PC-3 (cell line): Measurements from ENCODE around the gene TTC27. TPM values are rescaled to one million over a fixed set of nuclear protein-coding genes. Genes with fewer than 3 reads are reported as not detected.
A peak's percentile ranks its signal among the peaks of the same experiment; 100 is the strongest.
"Not testable (repeated sequence)": the region's sequence is repeated elsewhere in the genome, so short reads cannot be mapped to it uniquely, and the experiment has no call there.

ENCODE experiments used
- ATAC-seq: fragments of 200-7000 bp; cut with Tn5 transposase; 2 replicates; pipeline ENCODE4 v1.9.1; 2020; ENCODE audit warnings: mild to moderate bottlenecking, moderate library complexity
- BruUV-seq: library from RNA; stranded (reverse); fragments of 400-500 nt; replicated peaks from 2 replicates; lab custom pipeline; 2021; lab: Mats Ljungman, UMichigan
- CTCF ChIA-PET: fragments of 300-600 bp; sonication (Branson Sonifier 250); formaldehyde crosslinking; loops from one replicate; lab custom pipeline; 2022; ENCODE audit warnings: antibody characterized with exemption; lab: Charles Lee
- POLR2A ChIA-PET: fragments of 300-600 bp; sonication (Branson Sonifier 250); formaldehyde crosslinking; loops from one replicate; lab custom pipeline; 2022; ENCODE audit warnings: antibody characterized with exemption; ENCODE audit not compliant: unreplicated experiment; lab: Charles Lee
- DNase-seq: peaks from one replicate; pipeline ENCODE4 v3.0.0-alpha.2; 2015
- H2AFZ ChIP-seq: fragments of 300-600 bp; sonication (generic); 2 replicates; pipeline ENCODE4 v1.6.0; 2016; ENCODE audit warnings: antibody characterized with exemption, low read length
- H3F3A ChIP-seq: fragments of 300-600 bp; sonication (generic); one replicate; pipeline ENCODE4 v1.6.0; 2017; ENCODE audit warnings: antibody characterized with exemption, low read length, control low read depth, mild to moderate bottlenecking; ENCODE audit not compliant: unreplicated experiment
- H3K27ac ChIP-seq: fragments of 300-600 bp; sonication (generic); 2 replicates; pipeline ENCODE4 v1.5.1; 2016; ENCODE audit warnings: mild to moderate bottlenecking, low read length
- H3K27me3 ChIP-seq: fragments of 300-600 bp; sonication (generic); 2 replicates; pipeline ENCODE4 v1.6.1; 2016; ENCODE audit warnings: low read length, mixed read lengths
- H3K36me3 ChIP-seq: fragments of 300-600 bp; sonication (generic); 2 replicates; pipeline ENCODE4 v1.6.1; 2016; ENCODE audit warnings: low read depth, mixed run types, low read length, mixed read lengths
- H3K4me1 ChIP-seq: fragments of 300-600 bp; sonication (generic); 2 replicates; pipeline ENCODE4 v1.5.1; 2016; ENCODE audit warnings: low read length; ENCODE audit not compliant: insufficient read depth
- H3K4me2 ChIP-seq: fragments of 300-600 bp; sonication (generic); 2 replicates; pipeline ENCODE4 v1.6.0; 2016; ENCODE audit warnings: low read length
- H3K4me3 ChIP-seq: fragments of 300-600 bp; sonication (generic); 2 replicates; pipeline ENCODE4 v1.5.1; 2016; ENCODE audit warnings: mild to moderate bottlenecking, low read length, mixed read lengths
- H3K79me2 ChIP-seq: fragments of 300-600 bp; sonication (generic); 2 replicates; pipeline ENCODE4 v1.6.1; 2017; ENCODE audit warnings: low read length, mixed read lengths
- H3K9ac ChIP-seq: fragments of 300-600 bp; sonication (generic); 2 replicates; pipeline ENCODE4 v1.6.0; 2016; ENCODE audit warnings: mild to moderate bottlenecking, low read length
- H3K9me2 ChIP-seq: fragments of 300-600 bp; sonication (generic); replicated peaks from 2 replicates; pipeline ENCODE4 v1.6.1; 2016; ENCODE audit warnings: mixed run types, low read length, mixed read lengths
- H3K9me3 ChIP-seq: fragments of 300-600 bp; sonication (generic); 2 replicates; pipeline ENCODE4 v1.6.1; 2016; ENCODE audit warnings: low read length, mixed read lengths
- H4K20me1 ChIP-seq: fragments of 300-600 bp; sonication (generic); 2 replicates; pipeline ENCODE4 v1.6.1; 2016; ENCODE audit warnings: low read length, mixed read lengths
- EZH2 ChIP-seq: fragments of 300-600 bp; sonication (generic); IDR thresholded peaks from one replicate; pipeline ENCODE4 v1.6.1; 2017; ENCODE audit warnings: antibody characterized with exemption, mild to moderate bottlenecking, low read length; ENCODE audit not compliant: unreplicated experiment
- EZH2phosphoT487 ChIP-seq: fragments of 300-600 bp; sonication (generic); IDR thresholded peaks from 2 replicates; pipeline ENCODE4 v1.6.1; 2018; ENCODE audit warnings: mild to moderate bottlenecking, antibody characterized with exemption, low read length, borderline replicate concordance
- intact Hi-C: fragments of 100-400 bp; cut with micrococcal nuclease; formaldehyde crosslinking; loops from 2 replicates; pipeline ENCODE4 v1.9.0; 2023
- total RNA-seq: library from RNA; depleted of rRNA; stranded (reverse); fragments of >200 nt; gene quantifications from 2 replicates; pipeline ENCODE4 v1.2.3, GENCODE V29; 2014
- TF ChIP-seq, protein P1 (sequence below): fragments of 300-600 bp; sonication (generic); conservative IDR thresholded peaks from 2 replicates; pipeline ENCODE4 v1.5.1; 2017; ENCODE audit warnings: antibody characterized with exemption, low read depth, mild to moderate bottlenecking, low read length

The TTC27 gene
- total RNA-seq, 1 experiment from 2014 or later, result 33.0 TPM

DNA sequence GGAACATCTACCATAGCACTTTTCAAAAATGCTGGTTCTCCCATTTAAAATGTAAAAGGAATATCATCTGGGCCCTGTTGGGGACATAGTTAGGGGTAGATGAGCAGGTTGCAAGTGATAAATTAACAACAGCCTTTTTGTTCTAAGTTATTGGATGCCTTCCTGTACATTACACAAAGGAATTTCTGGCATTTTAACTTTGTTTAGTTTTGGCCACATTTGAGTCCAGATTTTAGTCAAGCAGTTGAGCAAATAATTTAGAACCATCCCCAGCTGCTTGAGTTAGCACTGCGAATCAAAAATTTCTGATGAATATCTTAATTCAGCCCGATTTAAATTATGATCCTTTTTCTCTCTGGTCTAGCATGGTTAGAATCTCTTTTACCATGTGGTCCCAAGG lies 124.4 kb downstream of the TTC27 start:
- no peak overlapping the region for H3K4me2 ChIP-seq
- H3F3A ChIP-seq, result no peaks in the 10 kb centered on the region
- ChIA-PET CTCF (no interaction called here), POLR2A (no interaction called here)
- ATAC-seq (peak; percentile 55), DNase-seq (peak; percentile 19)
- H3K9me2 ChIP-seq, result no peaks in the 10 kb centered on the region
- TF ChIP-seq, protein P1, sequence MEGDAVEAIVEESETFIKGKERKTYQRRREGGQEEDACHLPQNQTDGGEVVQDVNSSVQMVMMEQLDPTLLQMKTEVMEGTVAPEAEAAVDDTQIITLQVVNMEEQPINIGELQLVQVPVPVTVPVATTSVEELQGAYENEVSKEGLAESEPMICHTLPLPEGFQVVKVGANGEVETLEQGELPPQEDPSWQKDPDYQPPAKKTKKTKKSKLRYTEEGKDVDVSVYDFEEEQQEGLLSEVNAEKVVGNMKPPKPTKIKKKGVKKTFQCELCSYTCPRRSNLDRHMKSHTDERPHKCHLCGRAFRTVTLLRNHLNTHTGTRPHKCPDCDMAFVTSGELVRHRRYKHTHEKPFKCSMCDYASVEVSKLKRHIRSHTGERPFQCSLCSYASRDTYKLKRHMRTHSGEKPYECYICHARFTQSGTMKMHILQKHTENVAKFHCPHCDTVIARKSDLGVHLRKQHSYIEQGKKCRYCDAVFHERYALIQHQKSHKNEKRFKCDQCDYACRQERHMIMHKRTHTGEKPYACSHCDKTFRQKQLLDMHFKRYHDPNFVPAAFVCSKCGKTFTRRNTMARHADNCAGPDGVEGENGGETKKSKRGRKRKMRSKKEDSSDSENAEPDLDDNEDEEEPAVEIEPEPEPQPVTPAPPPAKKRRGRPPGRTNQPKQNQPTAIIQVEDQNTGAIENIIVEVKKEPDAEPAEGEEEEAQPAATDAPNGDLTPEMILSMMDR, result no peak
- TF ChIP-seq EZH2, result no peak
- no peak for TF ChIP-seq EZH2phosphoT487
- H3K27me3 ChIP-seq, result no peaks in the 10 kb centered on the region
- H2AFZ ChIP-seq, result no peak overlapping the region
- H3K9me3 ChIP-seq, result no peaks in the 10 kb centered on the region
- H3K36me3 ChIP-seq, result peaks cover 5% of the 10 kb centered on the region; the same call in 1 of the 2 replicates
- H4K20me1 ChIP-seq, result no peaks in the 10 kb centered on the region
- BruUV-seq, result no TSS peak
- no peaks in the 10 kb centered on the region for H3K79me2 ChIP-seq
- H3K27ac ChIP-seq, result no peak overlapping the region
- H3K4me1 ChIP-seq, result peaks cover 6% of the 10 kb centered on the region; the same call in 1 of the 2 replicates
- no peak overlapping the region for H3K9ac ChIP-seq
- H3K4me3 ChIP-seq, result no peak overlapping the region
- intact Hi-C loops, result loop anchor here (2.0 kb wide), 1 partner anchor 39 kb away; no protein-coding TSS in a partner anchor

DNA sequence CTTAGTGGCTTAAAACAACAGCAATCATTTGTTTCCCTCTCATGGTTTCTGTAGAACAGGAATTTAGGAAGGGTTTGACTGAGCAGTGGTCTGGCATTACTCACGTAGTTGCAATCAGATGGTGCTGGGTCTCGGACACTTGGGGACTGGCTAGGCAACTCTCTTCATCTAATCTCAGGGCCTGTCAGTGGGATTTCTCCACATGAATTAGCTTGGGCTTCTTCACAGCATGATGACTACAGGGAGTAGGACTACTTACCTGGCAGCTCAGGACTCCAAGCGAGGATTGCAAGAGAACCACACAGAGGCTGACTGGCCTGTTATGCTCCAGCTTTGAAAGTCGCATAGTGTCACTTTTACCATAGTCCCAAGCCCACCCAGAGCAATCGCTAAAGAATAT lies 125.1 kb downstream of the TTC27 start:
- ChIA-PET POLR2A (no interaction called here), CTCF (interaction anchor here (0.5 kb wide), 1 partner anchor 1025 kb away, joined by 3 read pairs; no protein-coding TSS in a partner anchor)
- Histone ChIP-seq H3K4me2 (no peak overlapping the region), H4K20me1 (no peaks in the 10 kb centered on the region), H3K9me2 (no peaks in the 10 kb centered on the region), H3K4me1 (peaks cover 6% of the 10 kb centered on the region; the same call in 1 of the 2 replicates), H3F3A (no peaks in the 10 kb centered on the region), H3K4me3 (no peak overlapping the region), H3K27ac (no peak overlapping the region), H3K9ac (no peak overlapping the region), H3K27me3 (no peaks in the 10 kb centered on the region), H3K79me2 (no peaks in the 10 kb centered on the region), H3K36me3 (peaks cover 5% of the 10 kb centered on the region; the same call in 1 of the 2 replicates), H3K9me3 (no peaks in the 10 kb centered on the region), H2AFZ (no peak overlapping the region)
- no peak for DNase-seq
- no peak for ATAC-seq
- intact Hi-C loops, result loop anchor here (2.0 kb wide), 1 partner anchor 40 kb away; no protein-coding TSS in a partner anchor
- TF ChIP-seq, protein P1, result no peak
- TF ChIP-seq EZH2phosphoT487 (no peak), EZH2 (no peak)
- no TSS peak for BruUV-seq

DNA sequence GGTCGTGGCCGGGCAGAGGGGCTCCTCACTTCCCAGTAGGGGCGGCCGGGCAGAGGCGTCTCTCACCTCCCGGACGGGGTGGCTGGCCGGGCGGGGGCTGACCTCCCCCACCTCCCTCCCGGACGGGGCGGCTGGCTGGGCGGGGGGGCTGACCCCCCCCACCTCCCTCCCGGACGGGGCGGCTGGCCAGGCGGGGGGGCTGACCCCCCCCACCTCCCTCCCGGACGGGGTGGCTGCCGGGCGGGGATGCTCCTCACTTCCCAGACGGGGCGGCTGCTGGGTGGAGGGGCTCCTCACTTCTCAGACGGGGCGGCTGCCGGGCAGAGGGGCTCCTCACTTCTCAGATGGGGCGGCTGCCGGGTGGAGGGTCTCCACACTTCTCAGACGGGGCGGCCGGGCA lies 126.8 kb downstream of the TTC27 start:
- peaks cover 11% of the 10 kb centered on the region for H3K36me3 ChIP-seq
- H3K79me2 ChIP-seq, DNase-seq, POLR2A ChIA-PET, H3K27ac ChIP-seq, H3K4me3 ChIP-seq, H3K4me2 ChIP-seq, H3K4me1 ChIP-seq, H3F3A ChIP-seq, H3K9me2 ChIP-seq, CTCF ChIA-PET, intact Hi-C loops, H4K20me1 ChIP-seq, H3K9me3 ChIP-seq, H3K27me3 ChIP-seq, BruUV-seq, ATAC-seq, H3K9ac ChIP-seq, H2AFZ ChIP-seq: not testable (repeated sequence)
